GM18519 (cell line): ENCODE results near the gene DLK2.

Experiments used
- ATAC-seq: cut with Tn5 transposase; IDR thresholded peaks from one replicate; pipeline ENCODE4 v1.9.1; 2021; ENCODE audit warnings: mild to moderate bottlenecking, moderate library complexity; ENCODE audit not compliant: unreplicated experiment, low FRiP score

Gene DLK2

GRCh38 chr6:43454696-43455530 is 435 bp downstream of the DLK2 start:
- ATAC-seq, result no peak

GRCh38 chr6:43454290-43454695 is 1.1 kb downstream of the DLK2 start:
- ATAC-seq, result no peak

GRCh38 chr6:43453831-43454230 is 1.5 kb downstream of the DLK2 start:
- ATAC-seq, result no peak

GRCh38 chr6:43452896-43453295 is 2.5 kb downstream of the DLK2 start:
- no peak for ATAC-seq

- ATAC-seq, result no peak
Observed at GRCh38 chr6:43451939-43452338, 3.4 kb downstream of the DLK2 start.

GRCh38 chr6:43451348-43451747 is 4.0 kb downstream of the DLK2 start:
- ATAC-seq, result no peak

GRCh38 chr6:43450699-43451131 is 4.6 kb downstream of the DLK2 start:
- no peak for ATAC-seq

GRCh38 chr6:43448916-43449315 is 6.4 kb downstream of the DLK2 start:
- no peak for ATAC-seq

- no peak for ATAC-seq
Observed at GRCh38 chr6:43447604-43448003, 7.7 kb downstream of the DLK2 start.

GRCh38 chr6:43445576-43445975 is 9.8 kb downstream of the DLK2 start:
- no peak for ATAC-seq

GRCh38 chr6:43444582-43444981 is 10.8 kb downstream of the DLK2 start:
- no peak for ATAC-seq

- no peak for ATAC-seq
Observed at GRCh38 chr6:43444036-43444435, 11.3 kb downstream of the DLK2 start.

GRCh38 chr6:43442935-43443334 is 12.4 kb downstream of the DLK2 start:
- no peak for ATAC-seq

GRCh38 chr6:43437700-43438099 is 17.6 kb downstream of the DLK2 start:
- ATAC-seq, result no peak

- no peak for ATAC-seq
Observed at GRCh38 chr6:43436577-43437282, 18.6 kb downstream of the DLK2 start.

GRCh38 chr6:43435682-43436437 is 19.5 kb downstream of the DLK2 start:
- no peak for ATAC-seq

- ATAC-seq, result no peak
Observed at GRCh38 chr6:43434943-43435342, 20.4 kb downstream of the DLK2 start.

- ATAC-seq, result no peak
Observed at GRCh38 chr6:43434001-43434840, 21.1 kb downstream of the DLK2 start.

- ATAC-seq, result no peak
Observed at GRCh38 chr6:43433148-43433547, 22.2 kb downstream of the DLK2 start.
